Frontal cortex (tissue), 4 donors: ENCODE data around the gene MRPL34. TPM values are rescaled to one million over a fixed set of nuclear protein-coding genes. Genes with fewer than 3 reads are reported as not detected.
"Not testable (repeated sequence)": the region's sequence is repeated elsewhere in the genome, so short reads cannot be mapped to it uniquely, and the experiment has no call there.

Experiments used
- DNase-seq, 2 donors: peaks; one replicate each; pipeline ENCODE4 v3.0.0; 2012; ENCODE audit warnings: low spot score in 2 of 2
- FAIRE-seq: peaks from 2 replicates; lab custom pipeline; 2012; peaks lifted over from hg19 to GRCh38; lab: Jason Lieb, UNC
- total RNA-seq: library from RNA; depleted of rRNA; stranded (reverse); fragments of >200 nt; gene quantifications from one replicate; pipeline ENCODE4 v1.2.3, GENCODE V29; 2014
- donor health status: control.
- donor health status: control.
- donor health status: control.

MRPL34 gene
- total RNA-seq, 1 donor from 2014 or later, result 11.4 TPM

DNA sequence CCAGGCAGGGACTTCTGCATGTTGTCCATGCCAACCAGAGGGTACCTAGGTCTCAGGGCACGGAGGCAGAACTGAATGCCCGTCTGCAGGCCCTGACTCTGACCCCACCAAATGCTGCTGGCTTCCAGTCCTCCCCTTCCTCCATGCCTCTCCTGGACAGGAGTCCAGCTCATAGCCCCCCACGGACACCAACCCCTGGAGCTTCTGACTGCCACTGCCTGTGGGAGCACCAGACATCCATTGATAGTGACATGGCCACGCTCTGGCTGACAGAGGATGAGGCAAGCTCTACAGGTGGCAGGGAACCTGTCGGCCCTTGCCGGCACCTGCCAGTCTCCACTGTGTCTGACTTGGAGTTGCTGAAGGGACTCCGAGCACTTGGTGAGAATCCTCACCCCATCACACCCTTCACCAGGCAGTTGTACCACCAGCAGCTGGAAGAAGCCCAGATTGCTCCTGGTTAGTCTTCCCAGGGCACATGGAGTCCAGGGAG, 22.1 kb upstream of the MRPL34 start:
- no peak for DNase-seq

GRCh38 chr19:17285415-17286135, 20.1 kb upstream of the MRPL34 start:
- DNase-seq, result no peak
- FAIRE-seq, result no peak

More for the DNA sequence above, 22.1 kb upstream of the MRPL34 start:
- FAIRE-seq, result no peak

GRCh38 chr19:17286263-17286662, 19.4 kb upstream of the MRPL34 start:
- DNase-seq (no peak), FAIRE-seq (no peak)

GRCh38 chr19:17286752-17287151, 18.9 kb upstream of the MRPL34 start:
- FAIRE-seq, result no peak
- DNase-seq, result no peak

- no peak for FAIRE-seq
These were observed 16.2 kb upstream of the MRPL34 start for GRCh38 chr19:17289489-17289888.

DNA sequence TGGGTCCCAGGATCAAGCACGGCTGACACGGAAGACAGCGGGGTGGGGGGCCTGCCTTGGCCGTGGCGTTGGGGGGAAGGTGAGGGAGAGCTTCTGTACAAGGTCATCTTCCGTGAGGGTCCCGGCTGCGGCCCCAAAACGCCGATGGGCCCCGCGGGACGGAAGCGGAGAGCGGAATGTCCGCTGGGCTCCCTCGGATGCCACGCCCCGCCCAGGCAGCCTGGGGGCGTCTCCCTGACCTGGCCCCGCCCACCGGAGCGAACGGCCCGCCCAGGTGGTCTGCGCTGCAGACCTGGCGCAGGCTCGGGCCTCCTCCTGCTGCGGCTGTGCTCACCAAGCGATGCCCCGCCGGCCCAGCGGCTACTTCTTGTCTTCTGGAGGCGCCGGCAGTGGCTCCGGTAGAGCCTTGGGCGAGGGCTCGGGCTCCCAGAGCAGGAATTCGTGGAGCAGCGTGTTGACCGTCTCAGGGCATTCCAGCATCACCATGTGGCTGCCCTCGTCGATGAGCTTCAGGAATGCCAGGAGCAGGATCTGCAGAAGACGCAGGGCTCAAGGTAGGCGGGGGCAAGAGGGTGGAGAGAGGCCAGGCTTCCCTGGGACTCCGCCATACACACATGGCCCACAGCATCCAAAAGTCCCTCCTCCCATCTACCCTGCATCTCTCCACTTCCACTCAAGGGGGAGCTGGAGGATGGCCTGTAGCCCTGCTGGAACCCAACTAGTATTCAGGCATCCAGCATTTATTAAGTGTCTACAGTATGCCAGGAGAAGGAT, 13.2 kb upstream of the MRPL34 start:
- DNase-seq, result peak; percentile 84 to 87
- FAIRE-seq, result no peak

More at GRCh38 chr19:17289489-17289888, 16.2 kb upstream of the MRPL34 start:
- peak in 1 of 2 donors; percentile 77 for DNase-seq

DNA sequence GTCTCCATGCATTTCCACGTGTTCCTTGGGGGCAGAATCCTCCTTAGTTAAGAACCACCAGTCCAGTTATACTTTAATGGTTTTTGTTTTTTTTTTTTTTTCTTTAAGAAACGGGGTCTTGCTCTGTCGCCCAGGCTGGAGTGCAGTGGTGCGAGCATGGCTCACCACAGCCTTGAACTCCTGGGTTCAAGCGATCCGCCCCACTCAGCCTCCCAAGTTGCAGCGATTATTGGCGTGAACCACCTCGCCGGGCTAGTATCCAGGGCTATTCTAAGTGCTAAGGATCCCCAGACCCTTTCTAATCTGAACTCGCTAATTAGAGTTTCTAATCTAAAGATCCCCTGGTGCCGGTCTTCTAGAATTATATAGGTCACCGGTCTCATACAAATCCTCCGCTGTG, 12.1 kb upstream of the MRPL34 start:
- no peak for DNase-seq
- no peak for FAIRE-seq

- FAIRE-seq (no peak), DNase-seq (peak in 1 of 2 donors; percentile 57)
These were observed 11.4 kb upstream of the MRPL34 start for GRCh38 chr19:17294051-17294891.

- FAIRE-seq, DNase-seq: not testable (repeated sequence)
These were observed 10.1 kb upstream of the MRPL34 start for GRCh38 chr19:17295551-17295950.

DNA sequence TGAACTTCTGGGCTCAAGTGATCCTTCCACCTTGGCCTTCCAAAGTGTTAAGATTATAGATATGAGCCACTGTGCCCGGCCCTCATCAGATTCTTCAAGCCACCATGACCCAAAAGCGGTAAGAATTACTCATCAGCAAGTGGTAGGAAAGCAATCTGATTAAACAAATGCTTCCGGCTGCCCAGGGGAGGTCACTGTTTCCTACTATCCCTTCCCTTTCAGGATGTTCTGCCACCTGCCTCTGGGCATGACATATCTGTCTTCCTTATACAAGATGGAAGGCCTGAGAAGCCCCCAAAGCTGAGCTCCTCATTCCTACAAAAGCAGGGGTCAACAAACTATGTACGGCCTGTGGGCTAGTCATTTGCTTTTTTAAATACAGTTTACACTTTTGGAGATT, 9.4 kb upstream of the MRPL34 start:
- no peak for FAIRE-seq
- DNase-seq, result no peak

DNA sequence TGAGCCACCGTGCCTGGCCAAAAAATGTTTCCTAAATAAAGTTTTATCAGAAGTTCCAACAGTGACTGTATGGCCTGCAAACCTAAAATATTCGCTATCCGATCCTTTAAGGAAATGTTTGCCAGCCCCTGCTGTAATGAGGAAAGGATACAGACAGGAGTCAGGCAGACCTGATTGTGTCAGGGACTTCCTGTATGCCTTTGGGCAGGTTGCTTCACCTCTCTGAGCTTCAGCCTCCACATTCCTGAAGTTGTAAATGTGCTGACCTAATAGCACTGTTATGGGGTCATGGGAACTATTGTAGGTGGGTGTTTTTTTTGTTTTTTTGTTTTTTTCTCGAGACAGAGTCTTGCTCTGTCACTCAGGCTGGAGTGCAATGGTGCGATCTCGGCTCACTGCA, 8.7 kb upstream of the MRPL34 start:
- FAIRE-seq (no peak), DNase-seq (no peak)

GRCh38 chr19:17300992-17301619, 4.6 kb upstream of the MRPL34 start:
- no peak for FAIRE-seq

DNA sequence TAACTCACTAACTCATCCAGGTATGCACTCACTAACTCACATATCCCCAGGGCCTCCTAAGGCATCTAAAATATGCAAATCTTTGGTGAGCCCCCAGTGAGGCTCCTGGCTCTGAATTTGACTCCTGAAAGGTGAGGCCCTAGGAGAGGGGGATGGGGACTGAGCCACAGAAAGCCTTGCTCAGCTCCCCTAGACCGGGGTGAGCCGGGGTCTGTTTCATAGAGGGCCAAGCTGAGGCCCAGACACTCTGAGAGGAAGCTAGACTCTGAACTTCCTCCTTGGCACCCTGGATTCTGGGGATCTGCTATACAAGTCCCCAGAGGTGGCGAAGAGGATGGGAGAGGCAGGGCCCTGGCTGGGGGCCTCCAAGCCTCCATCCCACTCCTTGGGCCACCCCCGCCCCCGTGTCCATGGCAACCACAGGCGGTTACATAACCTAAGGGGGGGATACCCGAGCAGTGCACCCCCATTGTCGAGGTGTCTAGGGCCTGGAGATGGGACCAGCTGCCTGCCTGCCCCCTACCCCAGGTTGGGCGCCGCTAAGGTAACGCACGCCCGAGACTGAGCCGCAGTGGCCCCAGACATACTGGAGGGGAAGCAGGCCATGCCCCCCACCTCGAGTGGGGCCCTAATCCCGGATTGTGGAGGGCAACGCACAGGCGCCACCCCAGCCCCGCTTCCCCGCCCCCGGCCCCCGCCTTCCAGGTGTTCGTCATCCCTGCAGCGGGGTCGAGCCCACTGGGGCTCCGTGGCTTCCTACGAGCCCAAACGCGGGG, 3.1 kb upstream of the MRPL34 start:
- no peak for FAIRE-seq
- no peak for DNase-seq

More at GRCh38 chr19:17300992-17301619, 4.6 kb upstream of the MRPL34 start:
- DNase-seq, result no peak

- no peak for FAIRE-seq
These were observed 2.3 kb upstream of the MRPL34 start, which contains the start of gene ABHD8 for GRCh38 chr19:17303167-17303939. Gene ABHD8 (minus strand): TSS chr19:17303425. CDS start chr19:17301616, 1,809 bp downstream.

DNA sequence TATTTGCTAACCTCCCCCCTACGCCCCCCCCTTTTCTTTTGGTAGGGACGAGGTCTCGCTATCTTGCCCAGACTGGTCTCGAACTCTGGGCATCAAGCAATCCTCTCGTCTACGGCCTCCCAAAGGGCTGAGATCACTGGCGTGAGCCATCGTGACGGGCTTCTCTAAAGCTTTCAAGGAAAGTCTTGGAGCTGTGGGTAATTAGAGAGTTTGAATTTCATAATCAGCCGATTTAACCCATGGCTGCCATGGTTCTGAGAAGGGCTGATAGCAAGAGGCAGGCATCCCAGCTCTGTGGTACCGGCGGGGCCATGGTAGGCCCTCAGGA, 1.8 kb upstream of the MRPL34 start:
- no peak for FAIRE-seq

More at GRCh38 chr19:17303167-17303939, 2.3 kb upstream of the MRPL34 start, which contains the start of gene ABHD8:
- peak; percentile 89 to 94 for DNase-seq

GRCh38 chr19:17304386-17305215, 1.1 kb upstream of the MRPL34 start:
- no peak for DNase-seq
- no peak for FAIRE-seq

More for the DNA sequence above, 1.8 kb upstream of the MRPL34 start:
- no peak for DNase-seq

GRCh38 chr19:17305216-17305516, 506 bp upstream of the MRPL34 start:
- FAIRE-seq, result no peak
- DNase-seq, result no peak
